Fibroblast of lung (primary cell): ENCODE measurements around the gene LALBA.

ENCODE experiments used
- EZH2 ChIP-seq: IDR thresholded peaks from 2 replicates; pipeline ENCODE4 v1.5.1; 2012; ENCODE audit warnings: low read length, control low read depth, mild to moderate bottlenecking; ENCODE audit errors: missing control alignments
- TF ChIP-seq, protein P1 (sequence below), 2 donors: IDR thresholded peaks in 1 of 2; conservative IDR thresholded peaks in 1 of 2; 1 replicate in 1 of 2; 2 replicates in 1 of 2; pipeline ENCODE4 v1.5.1; 2011 to 2012; ENCODE audit warnings: low read length in 2 of 2, control low read depth in 1 of 2, inconsistent platforms in 1 of 2, low read depth in 1 of 2, mild to moderate bottlenecking in 1 of 2

GRCh38 chr12:48536602-48537001, 33.2 kb downstream of the LALBA start:
- TF ChIP-seq, protein P1, sequence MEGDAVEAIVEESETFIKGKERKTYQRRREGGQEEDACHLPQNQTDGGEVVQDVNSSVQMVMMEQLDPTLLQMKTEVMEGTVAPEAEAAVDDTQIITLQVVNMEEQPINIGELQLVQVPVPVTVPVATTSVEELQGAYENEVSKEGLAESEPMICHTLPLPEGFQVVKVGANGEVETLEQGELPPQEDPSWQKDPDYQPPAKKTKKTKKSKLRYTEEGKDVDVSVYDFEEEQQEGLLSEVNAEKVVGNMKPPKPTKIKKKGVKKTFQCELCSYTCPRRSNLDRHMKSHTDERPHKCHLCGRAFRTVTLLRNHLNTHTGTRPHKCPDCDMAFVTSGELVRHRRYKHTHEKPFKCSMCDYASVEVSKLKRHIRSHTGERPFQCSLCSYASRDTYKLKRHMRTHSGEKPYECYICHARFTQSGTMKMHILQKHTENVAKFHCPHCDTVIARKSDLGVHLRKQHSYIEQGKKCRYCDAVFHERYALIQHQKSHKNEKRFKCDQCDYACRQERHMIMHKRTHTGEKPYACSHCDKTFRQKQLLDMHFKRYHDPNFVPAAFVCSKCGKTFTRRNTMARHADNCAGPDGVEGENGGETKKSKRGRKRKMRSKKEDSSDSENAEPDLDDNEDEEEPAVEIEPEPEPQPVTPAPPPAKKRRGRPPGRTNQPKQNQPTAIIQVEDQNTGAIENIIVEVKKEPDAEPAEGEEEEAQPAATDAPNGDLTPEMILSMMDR (conservative IDR thresholded peaks at IDR 0.05 in 1 of 2, IDR thresholded peaks at IDR 0.05 in 1 of 2; ENCODE audit: low read depth in 1 of 2, low read length in 2 of 2): no peak
- no peak for TF ChIP-seq EZH2
